GM18951 (cell line): ENCODE measurements around the gene PNN.
"Not testable (repeated sequence)": the region's sequence is repeated elsewhere in the genome, so short reads cannot be mapped to it uniquely, and the experiment has no call there.

Experiments used
- POLR2A ChIP-seq: IDR thresholded peaks from 4 replicates; pipeline ENCODE4 v1.6.1; 2011; ENCODE audit warnings: mild to moderate bottlenecking; ENCODE audit not compliant: insufficient read length, insufficient read depth; ENCODE audit errors: extremely low read depth
- in situ Hi-C: fragments of 300-500 bp; cut with MboI; formaldehyde crosslinking; loops from one replicate; pipeline ENCODE4 v1.12.0; 2022; ENCODE audit warnings: low sequenced_read_pairs, mixed read lengths, inconsistent platforms; ENCODE audit not compliant: unreplicated experiment

The PNN gene

GRCh38 chr14:39173198-39173597, 1.9 kb upstream of the PNN start:
- no peak for TF ChIP-seq POLR2A
- in situ Hi-C loops: no loop called here

GRCh38 chr14:39175445-39176262, 600 bp downstream of the PNN start:
- TF ChIP-seq POLR2A: no peak
- in situ Hi-C loops: no loop called here

GRCh38 chr14:39176263-39177167, 1.5 kb downstream of the PNN start:
- TF ChIP-seq POLR2A: no peak
- in situ Hi-C loops: no loop called here

- no peak for TF ChIP-seq POLR2A
- in situ Hi-C loops: no loop called here
Measured at GRCh38 chr14:39177168-39177545, 2.1 kb downstream of the PNN start.

- no peak for TF ChIP-seq POLR2A
- in situ Hi-C loops: no loop called here
Measured at GRCh38 chr14:39179042-39179441, 4.0 kb downstream of the PNN start.

GRCh38 chr14:39180553-39180952, 5.5 kb downstream of the PNN start:
- no peak for TF ChIP-seq POLR2A
- in situ Hi-C loops: no loop called here

- in situ Hi-C loops: no loop called here
- no peak for TF ChIP-seq POLR2A
Measured at GRCh38 chr14:39181026-39181692, 6.1 kb downstream of the PNN start.

GRCh38 chr14:39181693-39182047, 6.6 kb downstream of the PNN start:
- in situ Hi-C loops: no loop called here
- TF ChIP-seq POLR2A: no peak

- no peak for TF ChIP-seq POLR2A
- in situ Hi-C loops: no loop called here
Measured at GRCh38 chr14:39182770-39183684, 8.0 kb downstream of the PNN start.

GRCh38 chr14:39183685-39184003, 8.6 kb downstream of the PNN start:
- in situ Hi-C loops: not testable (repeated sequence)

GRCh38 chr14:39184628-39185255, 9.7 kb downstream of the PNN start:
- no peak for TF ChIP-seq POLR2A
- in situ Hi-C loops: no loop called here
